Heart left ventricle (tissue), 13 donors: ENCODE measurements around the gene SRPK1.

Source experiments
- POLR2A ChIP-seq, 2 donors: fragments of 450-650 bp; IDR thresholded peaks; one replicate each; pipeline ENCODE4 v1.6.1; 2017; ENCODE audit warnings: antibody characterized with exemption in 2 of 2, mild to moderate bottlenecking in 2 of 2, moderate library complexity in 2 of 2
- TF ChIP-seq, protein P1 (sequence below), 12 donors: fragments of 200-600 bp; sonication (generic) in 4 of 12; IDR thresholded peaks; one replicate each; pipeline versions ENCODE4 v1.5.0 to v1.8.0; 2018 to 2022; ENCODE audit warnings: antibody characterized with exemption in 12 of 12, mild to moderate bottlenecking in 5 of 12
- donor health status: ischemic (EF 13 %, LVEDD 7.1; RV severe dilation, severe dysfunction).
- donor health status: DM: no; HTN: yes; CAD: no.
- donor health status: DM: no; HTN: no; CAD: no.
- donor health status: ischemic (EF 25% LVEDD 6.9; RV normal size, moderate dysfunction).
- donor health status: ischemic (EF 25% LVEDD 5.7; RV mildly dilated, moderate dysfunction).
- donor health status: ischemic (EF 35%, LVEDD 5.7; RV mildly dilated, moderate dysfunction).
- donor health status: nonischemic (EF 11% LVEDD 7.7; RV severe dilation, severe dysfunction).
- donor health status: DM: yes; HTN: yes; CAD: no.
- donor health status: PGD.
- donor health status: ischemic (EF 29% LVEDD 5.4; RV normal size, mild dysfunction).
- donor health status: nonischemic (EF 23%, LVEDD 6.1; RV moderate dilation, normal function).

DNA sequence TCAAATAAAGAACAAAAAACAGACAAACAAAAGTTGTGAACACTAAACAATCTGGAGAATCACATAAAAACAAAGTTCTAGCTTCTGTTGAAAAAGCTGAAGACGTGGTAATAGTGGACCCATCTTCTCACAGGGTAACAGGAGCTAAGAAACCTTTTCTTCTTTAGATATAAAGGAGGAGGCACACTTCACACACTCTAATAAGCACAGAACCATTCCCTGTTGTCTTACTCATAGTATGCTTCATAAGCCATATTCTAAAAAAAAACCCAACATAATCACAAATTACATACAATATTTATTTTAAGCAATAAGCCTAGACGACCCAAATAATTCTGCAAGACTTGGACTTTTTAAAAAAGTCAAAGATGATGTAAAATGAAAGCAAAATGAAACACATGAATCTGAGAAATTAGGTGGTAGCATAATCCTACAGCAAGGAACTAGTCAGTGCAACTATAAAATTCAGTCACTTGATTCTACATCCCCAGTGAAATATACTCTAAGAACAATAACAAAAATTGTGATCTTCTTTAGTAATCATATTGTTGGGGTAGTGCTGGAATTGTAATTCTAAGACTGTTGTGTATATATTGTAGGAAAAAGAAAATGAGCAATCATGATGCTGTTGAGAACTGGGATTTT, 15.6 kb downstream of the SRPK1 start:
- TF ChIP-seq, protein P1, sequence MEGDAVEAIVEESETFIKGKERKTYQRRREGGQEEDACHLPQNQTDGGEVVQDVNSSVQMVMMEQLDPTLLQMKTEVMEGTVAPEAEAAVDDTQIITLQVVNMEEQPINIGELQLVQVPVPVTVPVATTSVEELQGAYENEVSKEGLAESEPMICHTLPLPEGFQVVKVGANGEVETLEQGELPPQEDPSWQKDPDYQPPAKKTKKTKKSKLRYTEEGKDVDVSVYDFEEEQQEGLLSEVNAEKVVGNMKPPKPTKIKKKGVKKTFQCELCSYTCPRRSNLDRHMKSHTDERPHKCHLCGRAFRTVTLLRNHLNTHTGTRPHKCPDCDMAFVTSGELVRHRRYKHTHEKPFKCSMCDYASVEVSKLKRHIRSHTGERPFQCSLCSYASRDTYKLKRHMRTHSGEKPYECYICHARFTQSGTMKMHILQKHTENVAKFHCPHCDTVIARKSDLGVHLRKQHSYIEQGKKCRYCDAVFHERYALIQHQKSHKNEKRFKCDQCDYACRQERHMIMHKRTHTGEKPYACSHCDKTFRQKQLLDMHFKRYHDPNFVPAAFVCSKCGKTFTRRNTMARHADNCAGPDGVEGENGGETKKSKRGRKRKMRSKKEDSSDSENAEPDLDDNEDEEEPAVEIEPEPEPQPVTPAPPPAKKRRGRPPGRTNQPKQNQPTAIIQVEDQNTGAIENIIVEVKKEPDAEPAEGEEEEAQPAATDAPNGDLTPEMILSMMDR (IDR thresholded peaks at IDR 0.05): no peak
- TF ChIP-seq POLR2A (IDR thresholded peaks at IDR 0.05): no peak
